ENCODE results near the gene ADTRP. TPM values are rescaled to one million over a fixed set of nuclear protein-coding genes. Genes with fewer than 3 reads are reported as not detected.

Gene ADTRP
- polyA plus RNA-seq, 4 donors: 28.5 to 73.4 (median 59.2) TPM

DNA sequence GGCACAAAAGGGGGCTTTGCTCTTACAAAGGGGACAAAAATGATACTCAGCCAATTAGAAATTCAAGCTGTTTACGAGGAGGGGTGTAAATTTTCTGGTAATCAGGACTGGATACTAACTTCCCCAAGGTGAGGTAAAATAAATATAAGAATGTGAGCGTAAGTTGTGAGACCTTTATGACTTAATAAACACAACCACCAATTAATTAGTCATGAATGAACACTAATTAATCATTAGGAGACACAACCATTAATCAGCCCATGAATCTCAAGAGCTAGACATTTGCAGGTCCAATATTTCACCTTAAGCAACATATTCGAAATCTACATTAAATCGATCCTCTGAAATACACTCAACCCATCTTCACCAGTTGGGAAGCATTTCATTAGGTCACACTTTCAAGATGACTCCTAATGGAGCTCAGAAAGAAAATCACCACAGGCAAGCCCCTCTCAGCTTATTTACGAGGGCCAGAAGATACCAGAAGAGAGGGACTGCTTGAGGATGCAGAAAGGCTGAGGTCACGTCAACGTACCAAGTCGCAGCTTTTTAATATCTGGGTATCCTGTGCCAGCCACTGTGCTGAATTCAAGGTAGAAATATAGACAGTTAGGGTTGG, 2.7 kb downstream of the ADTRP start:
- FAIRE-seq (no peak), DNase-seq (no peak)
- H3K9me3 ChIP-seq (ENCODE audit: control insufficient read depth in 2 of 2, insufficient read depth in 1 of 2, low read depth in 1 of 2, low read length in 1 of 2): no peaks in the 10 kb centered on the region
- H3K27ac ChIP-seq (ENCODE audit: low read depth in 1 of 3, low read length in 2 of 3): no peak overlapping the region
- peaks cover 6 to 41% (median 6%) of the 10 kb centered on the region in 3 donors for H3K4me1 ChIP-seq (ENCODE audit: control insufficient read depth in 3 of 3, insufficient read depth in 2 of 3, low read depth in 1 of 3, low read length in 2 of 3)
- H3K36me3 ChIP-seq (ENCODE audit: control insufficient read depth in 3 of 3, insufficient read depth in 2 of 3, low read depth in 1 of 3, low read length in 3 of 3): no peaks in the 10 kb centered on the region
- no peak overlapping the region for H3K4me3 ChIP-seq (ENCODE audit: low read depth in 1 of 3, low read length in 3 of 3)
- WGBS, 3 donors: 84 to 89% (median 87%) methylated on average over 8 of the region's 8 CpGs
- no peaks in the 10 kb centered on the region for H3K27me3 ChIP-seq (ENCODE audit: control insufficient read depth in 3 of 3, insufficient read depth in 3 of 3, low read length in 3 of 3)

DNA sequence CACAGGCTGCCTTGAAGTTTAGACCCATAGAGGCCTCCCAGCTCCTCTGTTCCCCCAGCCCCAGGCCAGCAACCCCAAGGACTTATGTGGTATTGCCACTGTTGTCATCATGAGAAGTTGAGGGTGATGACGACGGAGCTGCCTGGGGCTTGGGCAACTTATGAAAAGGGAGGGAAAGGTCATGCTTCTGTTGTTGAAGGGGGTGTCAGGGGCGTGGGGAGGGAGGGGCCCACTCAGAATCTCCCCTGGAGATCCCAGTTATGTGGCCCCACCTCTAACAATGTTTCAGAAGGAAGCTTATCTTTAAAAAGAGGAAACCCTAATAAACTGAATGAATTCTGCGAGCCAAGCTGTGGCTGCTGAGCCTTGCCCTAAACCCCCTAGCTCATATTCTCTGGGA, 4.2 kb downstream of the ADTRP start:
- no peaks in the 10 kb centered on the region for H3K27me3 ChIP-seq (ENCODE audit: control insufficient read depth in 3 of 3, insufficient read depth in 3 of 3, low read length in 3 of 3)
- no peak for DNase-seq
- no peaks in the 10 kb centered on the region for H3K9me3 ChIP-seq (ENCODE audit: control insufficient read depth in 2 of 2, insufficient read depth in 1 of 2, low read depth in 1 of 2, low read length in 1 of 2)
- H3K36me3 ChIP-seq (ENCODE audit: control insufficient read depth in 3 of 3, insufficient read depth in 2 of 3, low read depth in 1 of 3, low read length in 3 of 3): no peaks in the 10 kb centered on the region
- WGBS, 3 donors: 55 to 71% (median 59%) methylated on average over 4 of the region's 4 CpGs
- H3K4me1 ChIP-seq (ENCODE audit: control insufficient read depth in 3 of 3, insufficient read depth in 2 of 3, low read depth in 1 of 3, low read length in 2 of 3): peaks cover 6 to 49% (median 14%) of the 10 kb centered on the region in 3 donors
- no peak for FAIRE-seq
- H3K27ac ChIP-seq (ENCODE audit: low read depth in 1 of 3, low read length in 2 of 3): no peak overlapping the region
- H3K4me3 ChIP-seq (ENCODE audit: low read depth in 1 of 3, low read length in 3 of 3): no peak overlapping the region

DNA sequence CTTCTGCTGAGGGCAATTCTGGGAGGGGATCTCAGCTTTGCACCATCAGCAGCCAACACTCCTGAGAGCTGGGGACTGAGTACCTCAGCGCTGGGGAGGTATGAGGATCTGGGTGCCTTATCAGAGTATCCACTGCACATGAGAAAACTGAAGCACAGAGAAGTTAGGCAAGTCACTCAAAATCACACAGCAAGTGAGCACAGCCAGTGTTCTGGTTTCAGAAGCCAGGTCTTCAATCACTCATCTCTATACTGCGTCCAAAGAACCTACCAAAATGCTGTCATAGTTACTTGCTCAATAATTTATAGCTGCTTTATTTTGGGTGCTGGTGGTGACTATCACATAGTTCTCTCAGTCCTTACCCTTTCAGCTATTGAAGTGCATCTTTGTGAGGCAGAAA, 5.0 kb downstream of the ADTRP start:
- Histone ChIP-seq H3K27me3 (ENCODE audit: control insufficient read depth in 3 of 3, insufficient read depth in 3 of 3, low read length in 3 of 3) (no peaks in the 10 kb centered on the region), H3K4me3 (ENCODE audit: low read depth in 1 of 3, low read length in 3 of 3) (no peak overlapping the region), H3K9me3 (ENCODE audit: control insufficient read depth in 2 of 2, insufficient read depth in 1 of 2, low read depth in 1 of 2, low read length in 1 of 2) (no peaks in the 10 kb centered on the region), H3K27ac (ENCODE audit: low read depth in 1 of 3, low read length in 2 of 3) (no peak overlapping the region), H3K36me3 (ENCODE audit: control insufficient read depth in 3 of 3, insufficient read depth in 2 of 3, low read depth in 1 of 3, low read length in 3 of 3) (no peaks in the 10 kb centered on the region), H3K4me1 (ENCODE audit: control insufficient read depth in 3 of 3, insufficient read depth in 2 of 3, low read depth in 1 of 3, low read length in 2 of 3) (peaks cover 8 to 50% (median 19%) of the 10 kb centered on the region in 3 donors)
- WGBS, 3 donors: 91 to 100% (median 96%) methylated on average over 2 of the region's 2 CpGs
- FAIRE-seq (no peak), DNase-seq (no peak)

DNA sequence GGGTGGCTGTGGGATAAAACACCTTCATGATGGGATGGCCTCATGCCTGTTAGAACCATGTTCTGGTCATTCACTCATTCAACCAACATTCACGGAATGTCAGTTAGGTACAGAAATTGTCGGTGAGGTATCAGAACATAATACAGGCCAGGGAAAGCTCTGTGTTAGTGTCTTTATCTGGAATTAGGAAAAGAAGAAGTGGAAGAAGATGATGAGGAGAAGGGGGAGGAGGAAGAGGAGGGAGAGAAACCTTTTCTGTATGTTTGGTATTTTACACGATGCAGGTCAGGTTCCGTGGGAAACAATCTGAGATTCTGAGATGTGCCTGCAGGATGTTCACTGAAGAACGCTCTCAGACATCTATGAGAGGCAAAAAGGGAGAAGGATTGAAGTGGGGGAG, 5.6 kb downstream of the ADTRP start:
- Histone ChIP-seq H3K36me3 (ENCODE audit: control insufficient read depth in 3 of 3, insufficient read depth in 2 of 3, low read depth in 1 of 3, low read length in 3 of 3) (no peaks in the 10 kb centered on the region), H3K27ac (ENCODE audit: low read depth in 1 of 3, low read length in 2 of 3) (no peak overlapping the region), H3K9me3 (ENCODE audit: control insufficient read depth in 2 of 2, insufficient read depth in 1 of 2, low read depth in 1 of 2, low read length in 1 of 2) (no peaks in the 10 kb centered on the region), H3K4me1 (ENCODE audit: control insufficient read depth in 3 of 3, insufficient read depth in 2 of 3, low read depth in 1 of 3, low read length in 2 of 3) (peaks cover 8 to 50% (median 19%) of the 10 kb centered on the region in 3 donors), H3K4me3 (ENCODE audit: low read depth in 1 of 3, low read length in 3 of 3) (no peak overlapping the region), H3K27me3 (ENCODE audit: control insufficient read depth in 3 of 3, insufficient read depth in 3 of 3, low read length in 3 of 3) (no peaks in the 10 kb centered on the region)
- FAIRE-seq (no peak), DNase-seq (no peak)
- WGBS, 3 donors: 90 to 95% (median 91%) methylated on average over 5 of the region's 5 CpGs

DNA sequence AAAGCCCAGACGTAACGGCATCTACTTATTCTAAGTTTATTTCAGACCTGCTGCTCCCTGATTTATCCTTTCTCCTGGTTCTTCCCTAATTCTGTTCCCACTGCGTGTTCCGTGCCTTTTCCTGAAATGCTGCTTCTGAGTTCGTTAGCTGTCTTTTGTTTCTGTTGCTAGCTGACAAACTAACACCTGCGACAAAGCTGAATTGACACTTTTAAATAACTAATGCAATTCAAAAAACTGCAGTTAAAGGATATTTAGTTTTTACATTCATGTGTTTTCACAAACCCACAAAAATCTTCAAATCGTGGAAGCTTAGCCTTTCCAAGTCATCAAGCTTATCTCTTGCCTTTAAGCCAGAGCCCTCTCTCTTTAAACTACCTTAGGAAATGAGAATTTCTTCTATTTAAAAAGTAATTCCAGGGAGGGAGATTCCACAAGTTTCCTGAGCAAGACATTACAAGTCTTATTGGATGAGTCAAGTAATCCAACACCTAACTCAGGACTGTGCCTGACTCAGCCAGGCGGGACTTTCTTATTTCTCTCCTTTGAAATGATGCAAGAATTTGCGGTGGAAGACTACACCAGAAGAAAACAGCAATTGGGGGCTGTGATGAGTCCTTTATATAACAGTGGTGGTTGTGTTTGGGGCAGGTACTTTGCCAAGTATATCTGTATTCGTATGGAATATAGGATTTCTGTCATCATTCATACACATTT, 6.3 kb downstream of the ADTRP start:
- peak overlapping the region in 1 of 3 donors; percentile 75 for H3K27ac ChIP-seq (ENCODE audit: low read depth in 1 of 3, low read length in 2 of 3)
- 86 to 88% (median 87%) methylated on average over 10 of the region's 10 CpGs for WGBS, 3 donors

DNA sequence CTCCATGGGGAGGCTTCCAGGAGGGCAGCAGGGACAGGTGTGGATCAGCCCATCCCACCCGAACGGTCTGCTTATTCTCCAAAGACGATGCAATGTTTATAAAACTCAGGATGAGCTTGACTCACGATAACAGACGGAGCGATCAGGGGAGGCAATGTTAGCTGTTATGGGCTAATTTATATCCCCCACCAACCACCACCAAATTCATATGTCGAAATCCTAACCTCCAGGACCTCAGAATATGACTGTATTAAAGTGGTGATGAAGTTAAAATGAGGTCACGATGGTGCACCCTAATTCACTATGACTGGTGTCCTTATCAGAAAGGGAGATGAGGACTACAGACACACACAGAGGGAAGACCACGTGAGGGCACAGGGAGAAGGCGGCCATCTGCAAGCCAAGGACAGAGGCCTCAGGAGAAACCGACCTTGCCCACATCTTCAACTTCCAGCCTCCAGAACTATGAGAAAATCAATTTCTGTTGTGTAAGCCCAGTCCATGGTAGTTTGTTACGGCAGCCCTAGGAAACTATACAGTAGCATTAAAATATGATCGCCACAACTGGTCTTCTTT, 7.0 kb downstream of the ADTRP start:
- FAIRE-seq: no peak
- H3K4me1 ChIP-seq (ENCODE audit: control insufficient read depth in 3 of 3, insufficient read depth in 2 of 3, low read depth in 1 of 3, low read length in 2 of 3): peaks cover 8 to 41% (median 19%) of the 10 kb centered on the region in 3 donors

More for the DNA sequence above, 6.3 kb downstream of the ADTRP start:
- DNase-seq: no peak
- Histone ChIP-seq H3K9me3 (ENCODE audit: control insufficient read depth in 2 of 2, insufficient read depth in 1 of 2, low read depth in 1 of 2, low read length in 1 of 2) (no peaks in the 10 kb centered on the region), H3K27me3 (ENCODE audit: control insufficient read depth in 3 of 3, insufficient read depth in 3 of 3, low read length in 3 of 3) (no peaks in the 10 kb centered on the region), H3K4me3 (ENCODE audit: low read depth in 1 of 3, low read length in 3 of 3) (no peak overlapping the region), H3K4me1 (ENCODE audit: control insufficient read depth in 3 of 3, insufficient read depth in 2 of 3, low read depth in 1 of 3, low read length in 2 of 3) (peaks cover 8 to 47% (median 19%) of the 10 kb centered on the region in 3 donors), H3K36me3 (ENCODE audit: control insufficient read depth in 3 of 3, insufficient read depth in 2 of 3, low read depth in 1 of 3, low read length in 3 of 3) (no peaks in the 10 kb centered on the region)
- FAIRE-seq: no peak

DNA sequence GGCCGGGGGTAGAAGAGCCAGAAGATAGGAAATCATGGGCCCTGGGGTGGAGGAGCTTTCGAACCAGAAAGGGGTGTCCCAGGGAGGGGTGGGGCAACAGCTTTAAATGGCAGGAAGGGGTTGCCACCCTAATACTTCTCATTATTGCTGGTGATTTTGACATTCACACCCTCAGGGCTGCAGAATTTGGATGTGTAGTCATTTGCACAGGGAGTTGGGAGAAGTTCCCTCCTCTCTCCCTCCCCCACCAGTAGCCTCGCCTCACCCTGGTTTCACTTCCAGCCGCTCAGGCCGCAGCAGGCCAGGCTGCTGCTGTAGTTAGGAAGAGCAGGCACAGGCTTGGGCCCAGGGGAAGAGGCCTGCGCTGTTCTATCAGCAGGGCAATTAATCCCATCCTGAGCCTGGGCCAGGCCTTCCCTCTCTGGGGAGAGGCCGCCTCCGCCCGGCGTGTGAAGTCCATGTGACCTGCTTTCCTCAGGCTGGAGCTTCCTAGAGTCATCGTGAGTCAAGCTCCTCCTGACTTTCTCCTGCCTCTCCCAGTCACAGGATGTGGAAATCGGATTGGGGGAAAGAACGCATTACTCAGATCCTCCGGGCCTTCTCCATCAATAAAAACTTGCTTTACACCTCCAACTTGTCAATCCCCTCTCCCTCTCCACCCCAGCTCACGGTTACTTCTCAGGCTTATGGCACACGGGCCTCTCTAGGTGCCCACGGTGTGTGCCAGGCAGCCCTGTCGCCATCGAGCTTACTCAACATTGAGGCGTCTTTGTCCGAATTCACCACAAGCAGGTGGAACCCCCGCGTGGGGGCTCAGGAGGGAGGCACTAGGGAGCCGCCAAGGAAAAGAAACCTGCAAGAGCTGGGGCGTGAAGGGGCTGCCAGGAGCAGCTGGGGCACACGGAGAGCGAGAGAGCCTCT, 7.8 kb downstream of the ADTRP start:
- Histone ChIP-seq H3K36me3 (ENCODE audit: control insufficient read depth in 3 of 3, insufficient read depth in 2 of 3, low read depth in 1 of 3, low read length in 3 of 3) (peaks cover 0 to 1% (median 0%) of the 10 kb centered on the region in 3 donors), H3K9me3 (ENCODE audit: control insufficient read depth in 2 of 2, insufficient read depth in 1 of 2, low read depth in 1 of 2, low read length in 1 of 2) (no peaks in the 10 kb centered on the region), H3K27me3 (ENCODE audit: control insufficient read depth in 3 of 3, insufficient read depth in 3 of 3, low read length in 3 of 3) (no peaks in the 10 kb centered on the region), H3K4me3 (ENCODE audit: low read depth in 1 of 3, low read length in 3 of 3) (peak overlapping the region in 1 of 3 donors; percentile 4), H3K4me1 (ENCODE audit: control insufficient read depth in 3 of 3, insufficient read depth in 2 of 3, low read depth in 1 of 3, low read length in 2 of 3) (peaks cover 8 to 41% (median 19%) of the 10 kb centered on the region in 3 donors), H3K27ac (ENCODE audit: low read depth in 1 of 3, low read length in 2 of 3) (peak overlapping the region; percentile 93 to 96 (median 94))
- FAIRE-seq (no peak), DNase-seq (peak; percentile 95 to 99)
- 40 to 54% (median 52%) methylated on average over 26 to 27 of the region's 27 CpGs for WGBS, 3 donors

More for the DNA sequence above, 7.0 kb downstream of the ADTRP start:
- no peak for DNase-seq
- WGBS, 3 donors: 87 to 89% (median 88%) methylated on average over 13 of the region's 13 CpGs
- Histone ChIP-seq H3K27me3 (ENCODE audit: control insufficient read depth in 3 of 3, insufficient read depth in 3 of 3, low read length in 3 of 3) (no peaks in the 10 kb centered on the region), H3K36me3 (ENCODE audit: control insufficient read depth in 3 of 3, insufficient read depth in 2 of 3, low read depth in 1 of 3, low read length in 3 of 3) (no peaks in the 10 kb centered on the region), H3K9me3 (ENCODE audit: control insufficient read depth in 2 of 2, insufficient read depth in 1 of 2, low read depth in 1 of 2, low read length in 1 of 2) (no peaks in the 10 kb centered on the region), H3K27ac (ENCODE audit: low read depth in 1 of 3, low read length in 2 of 3) (peak overlapping the region; percentile 75 to 94 (median 93)), H3K4me3 (ENCODE audit: low read depth in 1 of 3, low read length in 3 of 3) (no peak overlapping the region)

Measured in small intestine (tissue), 7 donors.